Peyer's patch (tissue), 4 donors: ENCODE data around the gene MZB1. TPM values are rescaled to one million over a fixed set of nuclear protein-coding genes. Genes with fewer than 3 reads are reported as not detected.

Source experiments
- DNase-seq, 3 donors: peaks; one replicate each; pipeline ENCODE4 v3.0.0-alpha.2; 2017 to 2019
- H3K27ac ChIP-seq, 4 donors: fragments of 200-600 bp; sonication (generic); one replicate each; pipeline ENCODE4 v1.5.1; 2016 to 2019
- H3K27me3 ChIP-seq, 2 donors: fragments of 200-600 bp; sonication (generic); one replicate each; pipeline ENCODE4 v1.5.1; 2019
- H3K36me3 ChIP-seq, 3 donors: fragments of 200-600 bp; sonication (generic); one replicate each; pipeline ENCODE4 v1.5.1; 2016 to 2019
- H3K4me1 ChIP-seq, 4 donors: fragments of 200-600 bp; sonication (generic); one replicate each; pipeline ENCODE4 v1.5.1; 2016 to 2019
- H3K4me3 ChIP-seq, 4 donors: fragments of 200-600 bp; sonication (generic); 1 replicate in 3 of 4; 2 replicates in 1 of 4; pipeline ENCODE4 v1.5.1; 2016 to 2019; ENCODE audit warnings: mild to moderate bottlenecking in 1 of 4
- H3K9me3 ChIP-seq, 4 donors: fragments of 200-600 bp; sonication (generic); one replicate each; pipeline ENCODE4 v1.5.1; 2016 to 2019; ENCODE audit warnings: mild to moderate bottlenecking in 1 of 4
- CTCF ChIP-seq, 6 experiments: fragments of 450-650 bp in 4 of 6; fragments of 200-600 bp in 2 of 6; sonication (generic) in 1 of 6; IDR thresholded peaks; one replicate each; pipeline ENCODE4 v1.5.1; 2017 to 2019; ENCODE audit warnings: antibody characterized with exemption in 6 of 6, mild to moderate bottlenecking in 3 of 6, moderate library complexity in 1 of 6
- POLR2A ChIP-seq, 2 donors: fragments of 450-650 bp; IDR thresholded peaks; one replicate each; pipeline ENCODE4 v1.5.1; 2017; ENCODE audit warnings: antibody characterized with exemption in 2 of 2, mild to moderate bottlenecking in 2 of 2, moderate library complexity in 2 of 2
- total RNA-seq, 4 donors: library from RNA; depleted of rRNA; stranded (reverse); fragments of >200 nt; gene quantifications; one replicate each; pipeline ENCODE4 v1.1.0, GENCODE V29; 2016

Gene MZB1
- 10 to 100 TPM in 1 of 4 donors, 1 to 10 TPM in 3; 1.4 to 18.2 (median 4.4) TPM for total RNA-seq

- Histone ChIP-seq H3K4me1 (peaks cover 0 to 69% (median 30%) of the 10 kb centered on the region in 4 donors), H3K4me3 (peak within 1 kb of the TSS; percentile 23 to 61 (median 43)), H3K9me3 (no peaks in the 10 kb centered on the region), H3K27me3 (peaks cover 0 to 8% of the 10 kb centered on the region in 2 donors), H3K36me3 (no peaks in the 10 kb centered on the region), H3K27ac (peak within 1 kb of the TSS; percentile 67 to 86 (median 76))
- DNase-seq, result peak; percentile 55 to 92 (median 86)
- TF ChIP-seq POLR2A (IDR thresholded peaks at IDR 0.05), result no peak
- TF ChIP-seq CTCF (IDR thresholded peaks at IDR 0.05), result no peak
These were observed at the start of gene MZB1 for GRCh38 chr5:139389701-139390638. TSS of gene MZB1 (minus strand) at chr5:139389913. CDS start at chr5:139389856, 57 bp downstream.

DNA sequence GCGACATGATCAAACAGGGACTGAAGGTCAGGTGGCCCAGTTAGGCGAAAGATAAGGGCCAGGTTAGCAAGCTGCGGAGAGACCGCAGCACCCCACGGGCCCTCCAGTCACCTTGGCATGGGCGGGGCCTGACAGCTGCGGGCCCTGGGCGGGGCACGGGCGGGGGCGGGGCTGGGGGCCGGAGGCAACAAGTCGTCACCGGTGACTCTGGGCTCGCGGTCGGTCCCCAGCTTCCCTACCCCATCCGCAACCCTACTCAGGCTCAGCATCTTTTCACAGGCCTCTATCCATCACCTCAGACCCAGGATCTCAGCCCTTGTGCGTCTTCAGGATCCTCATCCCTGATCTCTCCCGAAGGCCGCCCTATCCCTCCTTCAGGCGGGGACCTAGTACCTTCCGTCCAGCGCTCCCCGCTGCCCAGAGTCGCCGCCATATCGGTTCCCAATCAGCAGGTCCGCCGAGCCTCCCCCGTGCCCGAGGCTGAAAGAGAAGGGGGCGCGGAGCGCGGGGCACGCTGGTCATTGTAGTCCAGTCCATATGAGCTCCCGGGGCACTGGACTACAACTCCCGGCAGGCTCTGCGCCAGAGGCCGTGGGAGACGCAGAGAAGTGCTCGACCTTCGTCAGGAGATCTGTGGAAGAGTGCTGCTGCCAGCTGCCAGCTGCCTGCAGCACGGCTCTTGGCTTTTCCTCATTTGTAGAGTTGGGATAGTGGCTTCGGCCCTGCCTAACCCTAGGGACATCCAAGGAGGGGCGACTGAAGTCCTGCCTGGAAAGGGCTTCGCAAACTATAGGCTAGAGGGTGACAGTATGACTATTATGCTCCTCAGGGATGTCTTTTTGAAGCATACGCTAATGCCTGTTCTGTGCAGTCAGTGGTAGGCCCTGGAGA lies 49.5 kb upstream of the MZB1 start, which contains the start of gene DNAJC18:
DNAJC18 (minus strand) TSS at position 513 of the 891 bp plus-strand sequence; CDS start at position 433, 80 bp downstream.
- peaks cover 0 to 11% (median 2%) of the 10 kb centered on the region in 4 donors for H3K4me1 ChIP-seq
- peak; percentile 94 to 98 (median 95) for DNase-seq
- H3K27me3 ChIP-seq, result no peaks in the 10 kb centered on the region
- TF ChIP-seq CTCF (IDR thresholded peaks at IDR 0.05) (no peak), POLR2A (IDR thresholded peaks at IDR 0.05) (peak; percentile 10 to 26)
- no peaks in the 10 kb centered on the region for H3K9me3 ChIP-seq
- H3K4me3 ChIP-seq, result peak within 1 kb of the TSS; percentile 67 to 74 (median 70)
- no peaks in the 10 kb centered on the region for H3K36me3 ChIP-seq
- peak within 1 kb of the TSS; percentile 88 to 96 (median 94) for H3K27ac ChIP-seq

DNA sequence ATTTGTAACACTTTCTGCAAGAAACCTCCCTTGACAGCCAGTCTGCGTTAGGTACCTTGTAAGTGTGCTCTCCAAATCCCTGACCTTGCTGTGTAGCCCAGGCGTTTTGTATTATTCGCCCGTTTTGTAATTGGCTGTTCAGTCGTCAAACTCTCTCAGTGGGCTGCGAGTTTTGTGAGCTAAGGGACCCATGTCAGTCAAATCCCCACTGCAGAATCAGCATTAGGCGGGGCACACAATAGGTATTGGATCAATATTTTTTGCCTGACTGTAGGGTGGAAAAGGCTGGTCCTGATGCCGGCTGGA lies 48.9 kb upstream of the MZB1 start:
- Histone ChIP-seq H3K36me3 (no peaks in the 10 kb centered on the region), H3K9me3 (no peaks in the 10 kb centered on the region), H3K27me3 (no peaks in the 10 kb centered on the region), H3K27ac (peak overlapping the region; percentile 88 to 96 (median 94)), H3K4me1 (peaks cover 0 to 11% (median 2%) of the 10 kb centered on the region in 4 donors), H3K4me3 (peak overlapping the region; percentile 67 to 74 (median 70))
- TF ChIP-seq POLR2A (IDR thresholded peaks at IDR 0.05) (no peak), CTCF (IDR thresholded peaks at IDR 0.05) (no peak)
- DNase-seq, result no peak

- H3K9me3 ChIP-seq, result no peaks in the 10 kb centered on the region
- no peaks in the 10 kb centered on the region for H3K36me3 ChIP-seq
- H3K4me1 ChIP-seq, result peaks cover 0 to 11% (median 2%) of the 10 kb centered on the region in 4 donors
- peak in 1 of 3 donors; percentile 37 for DNase-seq
- no peak overlapping the region for H3K4me3 ChIP-seq
- H3K27me3 ChIP-seq, result no peaks in the 10 kb centered on the region
- H3K27ac ChIP-seq, result no peak overlapping the region
- TF ChIP-seq POLR2A (IDR thresholded peaks at IDR 0.05) (no peak), CTCF (IDR thresholded peaks at IDR 0.05) (no peak)
These were observed 46.0 kb upstream of the MZB1 start for GRCh38 chr5:139435676-139436075.

GRCh38 chr5:139431706-139432105 lies 42.0 kb upstream of the MZB1 start:
- Histone ChIP-seq H3K9me3 (no peaks in the 10 kb centered on the region), H3K27me3 (no peaks in the 10 kb centered on the region), H3K4me1 (no peaks in the 10 kb centered on the region), H3K27ac (no peak overlapping the region), H3K4me3 (no peak overlapping the region), H3K36me3 (peaks cover 0 to 10% (median 0%) of the 10 kb centered on the region in 3 donors)
- no peak for DNase-seq
- no peak for TF ChIP-seq CTCF (IDR thresholded peaks at IDR 0.05)
- no peak for TF ChIP-seq POLR2A (IDR thresholded peaks at IDR 0.05)
